Heart left ventricle (tissue), 16 donors: Measurements from ENCODE around the gene CNDP1. TPM values are rescaled to one million over a fixed set of nuclear protein-coding genes. Genes with fewer than 3 reads are reported as not detected.
A peak's percentile ranks its signal among the peaks of the same experiment; 100 is the strongest.

ENCODE experiments used
- ATAC-seq, 4 donors: fragments of 200-7000 bp; cut with Tn5 transposase; one replicate each; pipeline ENCODE4 v1.9.1; 2020 to 2022; ENCODE audit warnings: moderate library complexity in 4 of 4, mild to moderate bottlenecking in 3 of 4, moderate number of reproducible peaks in 1 of 4
- DNase-seq, 5 donors: peaks; one replicate each; pipeline ENCODE4 v3.0.0-alpha.2; 2020
- H3K27ac ChIP-seq, 12 donors: fragments of 200-600 bp; sonication (generic) in 4 of 12; one replicate each; pipeline versions ENCODE4 v1.5.0 to v1.8.0; 2016 to 2022; ENCODE audit warnings: mild to moderate bottlenecking in 2 of 12
- H3K27me3 ChIP-seq, 9 donors: fragments of 200-600 bp; sonication (generic) in 2 of 9; one replicate each; pipeline versions ENCODE4 v1.5.1 to v1.8.0; 2016 to 2022; ENCODE audit warnings: mild to moderate bottlenecking in 3 of 9
- H3K36me3 ChIP-seq, 9 donors: fragments of 200-600 bp; sonication (generic) in 2 of 9; one replicate each; pipeline versions ENCODE4 v1.5.0 to v1.8.0; 2018 to 2022; ENCODE audit warnings: mild to moderate bottlenecking in 2 of 9
- H3K4me1 ChIP-seq, 12 donors: fragments of 200-600 bp; sonication (generic) in 4 of 12; one replicate each; pipeline versions ENCODE4 v1.5.0 to v1.8.0; 2016 to 2022; ENCODE audit warnings: mild to moderate bottlenecking in 3 of 12
- H3K4me3 ChIP-seq, 12 donors: fragments of 200-600 bp; sonication (generic) in 4 of 12; one replicate each; pipeline versions ENCODE4 v1.5.0 to v1.8.0; 2017 to 2022; ENCODE audit warnings: mild to moderate bottlenecking in 9 of 12, moderate library complexity in 4 of 12
- H3K9me3 ChIP-seq, 12 donors: fragments of 200-600 bp; sonication (generic) in 4 of 12; one replicate each; pipeline versions ENCODE4 v1.5.0 to v1.8.0; 2016 to 2022; ENCODE audit warnings: mild to moderate bottlenecking in 1 of 12
- CTCF ChIP-seq, 12 donors: fragments of 200-600 bp; sonication (generic) in 4 of 12; IDR thresholded peaks; one replicate each; pipeline versions ENCODE4 v1.5.0 to v1.8.0; 2018 to 2022; ENCODE audit warnings: antibody characterized with exemption in 12 of 12, mild to moderate bottlenecking in 5 of 12
- POLR2A ChIP-seq, 2 donors: fragments of 450-650 bp; IDR thresholded peaks; one replicate each; pipeline ENCODE4 v1.6.1; 2017; ENCODE audit warnings: antibody characterized with exemption in 2 of 2, mild to moderate bottlenecking in 2 of 2, moderate library complexity in 2 of 2
- WGBS, 4 donors: extraction: QIAGEN DNeasy Blood & Tissue Kit in 2 of 4; methylation state at CpG; one replicate each; pipeline versions ENCODE4 v1.1.5 to v1.1.7; 2013 to 2018; 5-methylcytosine and 5-hydroxymethylcytosine counted together
- intact Hi-C, 10 donors: fragments of 100-400 bp; cut with DNase I; formaldehyde crosslinking; loops; one replicate each; pipeline versions ENCODE4 v1.11.1 to v1.14.2; 2022
- polyA plus RNA-seq, 2 donors: library from polyadenylated mRNA; stranded (reverse); fragments of 200-250 nt; gene quantifications; one replicate each; pipeline ENCODE4 v1.2.3, GENCODE V29; 2013
- total RNA-seq, 9 donors: library from RNA; depleted of rRNA in 2 of 9; stranded (reverse); fragments of >200 nt in 2 of 9; fragmentation: NEBNext Ultra II Directional in 3 of 9; extraction: Animal tissue kit (Norgen Biotek cat#: 25700) in 3 of 9; gene quantifications; one replicate each; pipeline versions ENCODE4 v1.1.0 to v1.2.4, GENCODE V29; 2016 to 2023
- donor health status: ischemic (EF 13 %, LVEDD 7.1; RV severe dilation, severe dysfunction).
- donor health status: healthy with polysubstance abuse.
- donor health status: DM: no; HTN: yes; CAD: no.
- donor health status: DM: no; HTN: no; CAD: no.
- donor health status: ischemic (EF 25% LVEDD 6.9; RV normal size, moderate dysfunction).
- donor health status: ischemic (EF 25% LVEDD 5.7; RV mildly dilated, moderate dysfunction).
- donor health status: healthy.
- donor health status: DM: yes; HTN: yes; CAD: no.
- donor health status: ischemic (EF 35%, LVEDD 5.7; RV mildly dilated, moderate dysfunction).
- donor health status: nonischemic (EF 11% LVEDD 7.7; RV severe dilation, severe dysfunction).
- donor health status: DM: yes; HTN: yes; CAD: no.
- donor health status: PGD.
- donor health status: ischemic (EF 29% LVEDD 5.4; RV normal size, mild dysfunction).
- donor health status: nonischemic (EF 23%, LVEDD 6.1; RV moderate dilation, normal function).

CNDP1 gene
- total and polyA plus RNA-seq, 11 donors, result 0.03 TPM; not detected in 10

GRCh38 chr18:74598350-74599001, 64.2 kb downstream of the CNDP1 start:
- TF ChIP-seq POLR2A (IDR thresholded peaks at IDR 0.05) (no peak), CTCF (IDR thresholded peaks at IDR 0.05) (peak in 3 of 12 donors; percentile 8 to 23 (median 19))
- peak; percentile 45 to 76 (median 55) for DNase-seq
- peaks cover 3 to 38% (median 27%) of the 10 kb centered on the region in 12 donors for H3K4me1 ChIP-seq
- 0 to 3% (median 0%) methylated on average over 7 to 44 of the region's 44 CpGs for WGBS, 4 donors
- peak in 3 of 4 donors; percentile 50 to 65 (median 60) for ATAC-seq
- peaks cover 0 to 14% (median under 1%) of the 10 kb centered on the region in 9 donors for H3K36me3 ChIP-seq
- no peaks in the 10 kb centered on the region for H3K27me3 ChIP-seq
- H3K9me3 ChIP-seq, result no peaks in the 10 kb centered on the region
- H3K4me3 ChIP-seq, result peak overlapping the region; percentile 66 to 96 (median 86)
- intact Hi-C loops, result loop anchor here in 5 of 10 donors (5.0 kb wide), 3 partner anchors 46 to 609 kb away; partner anchors contain the start of genes CNDP2 (in 3 of the 5) and PTGR3 (in 1 of the 5)
- peak overlapping the region; percentile 93 to 99 (median 98) for H3K27ac ChIP-seq

GRCh38 chr18:74604361-74604760, 70.1 kb downstream of the CNDP1 start:
- DNase-seq (no peak), ATAC-seq (no peak)
- TF ChIP-seq POLR2A (IDR thresholded peaks at IDR 0.05), result no peak
- no peak for TF ChIP-seq CTCF (IDR thresholded peaks at IDR 0.05)
- H3K27ac ChIP-seq, result no peak overlapping the region
- H3K9me3 ChIP-seq, result no peaks in the 10 kb centered on the region
- H3K4me1 ChIP-seq, result peaks cover 0 to 19% (median 2%) of the 10 kb centered on the region in 12 donors
- H3K27me3 ChIP-seq, result no peaks in the 10 kb centered on the region
- no peak overlapping the region for H3K4me3 ChIP-seq
- H3K36me3 ChIP-seq, result no peaks in the 10 kb centered on the region
- intact Hi-C loops, result no loop called here

- H3K27me3 ChIP-seq, result no peaks in the 10 kb centered on the region
- H3K4me1 ChIP-seq, result peaks cover 0 to 15% (median 0%) of the 10 kb centered on the region in 12 donors
- 54 to 59% (median 57%) methylated on average over 4 of the region's 4 CpGs for WGBS, 4 donors
- intact Hi-C loops, result no loop called here
- TF ChIP-seq POLR2A (IDR thresholded peaks at IDR 0.05), result no peak
- DNase-seq, result no peak
- peak overlapping the region in 1 of 12 donors; percentile 7 for H3K27ac ChIP-seq
- peak in 3 of 4 donors; percentile 49 to 82 (median 67) for ATAC-seq
- no peaks in the 10 kb centered on the region for H3K36me3 ChIP-seq
- H3K9me3 ChIP-seq, result no peaks in the 10 kb centered on the region
- H3K4me3 ChIP-seq, result no peak overlapping the region
Observed at GRCh38 chr18:74604774-74605173, 70.5 kb downstream of the CNDP1 start.

GRCh38 chr18:74608681-74609080, 74.4 kb downstream of the CNDP1 start:
- no peak for DNase-seq
- H3K4me1 ChIP-seq, result peaks cover 0 to 24% (median 1%) of the 10 kb centered on the region in 12 donors
- WGBS, 4 donors, result 74 to 89% (median 83%) methylated on average over 2 of the region's 2 CpGs
- no peak overlapping the region for H3K27ac ChIP-seq
- no peak overlapping the region for H3K4me3 ChIP-seq
- intact Hi-C loops, result no loop called here
- H3K27me3 ChIP-seq, result no peaks in the 10 kb centered on the region
- no peak for ATAC-seq
- no peaks in the 10 kb centered on the region for H3K36me3 ChIP-seq
- TF ChIP-seq CTCF (IDR thresholded peaks at IDR 0.05), result no peak
- TF ChIP-seq POLR2A (IDR thresholded peaks at IDR 0.05), result no peak
- H3K9me3 ChIP-seq, result no peaks in the 10 kb centered on the region
